ENCODE results near the gene SH3BP4.

SH3BP4 gene

GRCh38 chr2:235028646-235029045, 76.8 kb downstream of the SH3BP4 start:
- no peak overlapping the region for H3K27ac ChIP-seq (ENCODE audit: low read depth, low read length)

GRCh38 chr2:235029054-235029453, 77.2 kb downstream of the SH3BP4 start:
- Histone ChIP-seq H3K27ac (ENCODE audit: low read depth, low read length) (no peak overlapping the region), H4K20me1 (ENCODE audit: control insufficient read depth, insufficient read depth, low read depth, low read length) (no peaks in the 10 kb centered on the region), H3K9me3 (ENCODE audit: control insufficient read depth, insufficient read depth, low read length) (no peaks in the 10 kb centered on the region), H3K4me1 (ENCODE audit: control insufficient read depth, low read length) (no peaks in the 10 kb centered on the region), H3K79me2 (ENCODE audit: control insufficient read depth, low read length) (no peaks in the 10 kb centered on the region), H3F3A (ENCODE audit: control insufficient read depth, insufficient read depth) (no peaks in the 10 kb centered on the region), H3K4me2 (ENCODE audit: low read length) (no peak overlapping the region), H3K4me3 (ENCODE audit: low read length) (no peak overlapping the region), H3K27me3 (ENCODE audit: control insufficient read depth, low read length) (no peaks in the 10 kb centered on the region), H3K9me2 (replicated peaks; ENCODE audit: control insufficient read depth, low read length) (no peaks in the 10 kb centered on the region), H3K36me3 (ENCODE audit: control insufficient read depth, low read length) (no peaks in the 10 kb centered on the region)
- no peak for TF ChIP-seq EZH2phosphoT487 (IDR thresholded peaks at IDR 0.05; ENCODE audit: borderline replicate concordance, low read length)
- no peak for TF ChIP-seq CTCF (IDR thresholded peaks at IDR 0.05; ENCODE audit: low read depth, low read length, poor library complexity, severe bottlenecking)

More at GRCh38 chr2:235028646-235029045, 76.8 kb downstream of the SH3BP4 start:
- Histone ChIP-seq H3K4me3 (ENCODE audit: low read length) (no peak overlapping the region), H3K79me2 (ENCODE audit: control insufficient read depth, low read length) (no peaks in the 10 kb centered on the region), H3K4me1 (ENCODE audit: control insufficient read depth, low read length) (no peaks in the 10 kb centered on the region), H4K20me1 (ENCODE audit: control insufficient read depth, insufficient read depth, low read depth, low read length) (no peaks in the 10 kb centered on the region), H3F3A (ENCODE audit: control insufficient read depth, insufficient read depth) (no peaks in the 10 kb centered on the region), H3K27me3 (ENCODE audit: control insufficient read depth, low read length) (no peaks in the 10 kb centered on the region), H3K9me2 (replicated peaks; ENCODE audit: control insufficient read depth, low read length) (no peaks in the 10 kb centered on the region), H3K36me3 (ENCODE audit: control insufficient read depth, low read length) (no peaks in the 10 kb centered on the region), H3K9me3 (ENCODE audit: control insufficient read depth, insufficient read depth, low read length) (no peaks in the 10 kb centered on the region), H3K4me2 (ENCODE audit: low read length) (no peak overlapping the region)
- TF ChIP-seq CTCF (IDR thresholded peaks at IDR 0.05; ENCODE audit: low read depth, low read length, poor library complexity, severe bottlenecking) (no peak), EZH2phosphoT487 (IDR thresholded peaks at IDR 0.05; ENCODE audit: borderline replicate concordance, low read length) (no peak)

GRCh38 chr2:235030126-235030525, 78.3 kb downstream of the SH3BP4 start:
- TF ChIP-seq CTCF (IDR thresholded peaks at IDR 0.05; ENCODE audit: low read depth, low read length, poor library complexity, severe bottlenecking) (no peak), EZH2phosphoT487 (IDR thresholded peaks at IDR 0.05; ENCODE audit: borderline replicate concordance, low read length) (no peak)
- H3K4me3 ChIP-seq (ENCODE audit: low read length): no peak overlapping the region
- no peaks in the 10 kb centered on the region for H4K20me1 ChIP-seq (ENCODE audit: control insufficient read depth, insufficient read depth, low read depth, low read length)
- no peaks in the 10 kb centered on the region for H3K9me2 ChIP-seq (replicated peaks; ENCODE audit: control insufficient read depth, low read length)
- H3K27ac ChIP-seq (ENCODE audit: low read depth, low read length): no peak overlapping the region
- H3K27me3 ChIP-seq (ENCODE audit: control insufficient read depth, low read length): no peaks in the 10 kb centered on the region
- no peaks in the 10 kb centered on the region for H3K9me3 ChIP-seq (ENCODE audit: control insufficient read depth, insufficient read depth, low read length)
- no peaks in the 10 kb centered on the region for H3K79me2 ChIP-seq (ENCODE audit: control insufficient read depth, low read length)
- no peaks in the 10 kb centered on the region for H3F3A ChIP-seq (ENCODE audit: control insufficient read depth, insufficient read depth)
- H3K4me1 ChIP-seq (ENCODE audit: control insufficient read depth, low read length): no peaks in the 10 kb centered on the region
- no peaks in the 10 kb centered on the region for H3K36me3 ChIP-seq (ENCODE audit: control insufficient read depth, low read length)
- no peak overlapping the region for H3K4me2 ChIP-seq (ENCODE audit: low read length)

- Histone ChIP-seq H3K36me3 (ENCODE audit: control insufficient read depth, low read length) (no peaks in the 10 kb centered on the region), H3K27me3 (ENCODE audit: control insufficient read depth, low read length) (no peaks in the 10 kb centered on the region), H3K4me3 (ENCODE audit: low read length) (no peak overlapping the region), H3K4me2 (ENCODE audit: low read length) (no peak overlapping the region), H3K79me2 (ENCODE audit: control insufficient read depth, low read length) (no peaks in the 10 kb centered on the region), H3K9me3 (ENCODE audit: control insufficient read depth, insufficient read depth, low read length) (no peaks in the 10 kb centered on the region), H3F3A (ENCODE audit: control insufficient read depth, insufficient read depth) (no peaks in the 10 kb centered on the region), H3K4me1 (ENCODE audit: control insufficient read depth, low read length) (no peaks in the 10 kb centered on the region), H3K27ac (ENCODE audit: low read depth, low read length) (no peak overlapping the region), H3K9me2 (replicated peaks; ENCODE audit: control insufficient read depth, low read length) (no peaks in the 10 kb centered on the region), H4K20me1 (ENCODE audit: control insufficient read depth, insufficient read depth, low read depth, low read length) (no peaks in the 10 kb centered on the region)
- TF ChIP-seq CTCF (IDR thresholded peaks at IDR 0.05; ENCODE audit: low read depth, low read length, poor library complexity, severe bottlenecking) (no peak), EZH2phosphoT487 (IDR thresholded peaks at IDR 0.05; ENCODE audit: borderline replicate concordance, low read length) (no peak)
These were observed 79.1 kb downstream of the SH3BP4 start for GRCh38 chr2:235030936-235031335.
